ENCODE results near the gene IER5. TPM values are rescaled to one million over a fixed set of nuclear protein-coding genes. Genes with fewer than 3 reads are reported as not detected.

The IER5 gene
- total RNA-seq, 1 experiment from 2014 or later, result 18.2 TPM

DNA sequence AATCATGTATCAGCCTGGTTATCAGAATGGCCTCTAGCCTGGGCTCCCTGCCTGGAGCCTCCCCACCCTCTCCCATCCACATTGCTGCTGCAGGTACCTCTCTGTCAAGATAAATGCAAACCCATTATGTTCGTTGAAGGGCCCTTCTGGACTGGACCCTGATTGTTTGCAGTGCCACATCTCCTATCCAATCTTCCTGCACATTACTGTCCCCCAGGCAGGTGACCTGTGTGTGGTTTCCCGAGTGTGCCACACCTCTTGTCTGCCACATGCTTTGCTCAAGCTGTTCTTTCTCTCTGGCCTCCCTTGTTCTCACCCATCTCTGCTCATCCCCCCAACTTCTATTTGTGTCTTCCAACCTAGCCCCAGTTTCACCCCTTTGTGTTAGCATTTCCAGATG lies 32.4 kb downstream of the IER5 start (continued):
- TF ChIP-seq HMGA2 (CRISPR knock-in tag; IDR thresholded peaks at IDR 0.05) (no peak), ELF4 (CRISPR knock-in tag; IDR thresholded peaks at IDR 0.05; ENCODE audit: low read depth) (no peak), TEAD1 (CRISPR knock-in tag; IDR thresholded peaks at IDR 0.05) (no peak), FOXP1 (CRISPR knock-in tag; IDR thresholded peaks at IDR 0.05; ENCODE audit: borderline replicate concordance) (no peak), KAT7 (CRISPR knock-in tag; IDR thresholded peaks at IDR 0.05; ENCODE audit: borderline replicate concordance) (no peak)
- TF ChIP-seq, protein P1, sequence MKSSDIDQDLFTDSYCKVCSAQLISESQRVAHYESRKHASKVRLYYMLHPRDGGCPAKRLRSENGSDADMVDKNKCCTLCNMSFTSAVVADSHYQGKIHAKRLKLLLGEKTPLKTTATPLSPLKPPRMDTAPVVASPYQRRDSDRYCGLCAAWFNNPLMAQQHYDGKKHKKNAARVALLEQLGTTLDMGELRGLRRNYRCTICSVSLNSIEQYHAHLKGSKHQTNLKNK (CRISPR knock-in tag; IDR thresholded peaks at IDR 0.05), result no peak
- TF ChIP-seq, protein P2, sequence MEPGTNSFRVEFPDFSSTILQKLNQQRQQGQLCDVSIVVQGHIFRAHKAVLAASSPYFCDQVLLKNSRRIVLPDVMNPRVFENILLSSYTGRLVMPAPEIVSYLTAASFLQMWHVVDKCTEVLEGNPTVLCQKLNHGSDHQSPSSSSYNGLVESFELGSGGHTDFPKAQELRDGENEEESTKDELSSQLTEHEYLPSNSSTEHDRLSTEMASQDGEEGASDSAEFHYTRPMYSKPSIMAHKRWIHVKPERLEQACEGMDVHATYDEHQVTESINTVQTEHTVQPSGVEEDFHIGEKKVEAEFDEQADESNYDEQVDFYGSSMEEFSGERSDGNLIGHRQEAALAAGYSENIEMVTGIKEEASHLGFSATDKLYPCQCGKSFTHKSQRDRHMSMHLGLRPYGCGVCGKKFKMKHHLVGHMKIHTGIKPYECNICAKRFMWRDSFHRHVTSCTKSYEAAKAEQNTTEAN (CRISPR knock-in tag; IDR thresholded peaks at IDR 0.05), result no peak

DNA sequence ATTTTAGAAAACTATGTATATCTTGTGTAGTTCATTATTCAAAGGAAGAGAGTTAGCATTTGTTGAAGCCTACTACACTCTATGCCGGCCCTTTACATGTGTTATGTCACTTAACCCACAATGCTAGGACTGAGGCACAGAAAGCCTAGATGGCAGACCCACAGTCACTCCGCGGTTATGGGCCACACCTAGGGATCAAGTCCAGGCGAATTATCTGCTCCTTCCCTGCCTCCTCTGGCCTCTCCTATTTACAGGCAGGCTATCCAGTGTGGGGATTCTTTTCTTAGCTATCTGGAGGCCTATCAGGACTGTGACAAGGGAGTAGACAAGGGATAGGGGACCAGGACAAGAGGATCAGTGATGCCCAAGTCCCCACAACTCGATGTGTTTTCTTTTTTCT lies 33.0 kb downstream of the IER5 start:
- H3K27me3 Mint-ChIP-seq (ENCODE audit: low read depth), result no peaks in the 10 kb centered on the region
- ATAC-seq (no peak), DNase-seq (ENCODE audit: low spot score) (no peak)
- H3K36me3 Mint-ChIP-seq, result no peaks in the 10 kb centered on the region
- no peak overlapping the region for H3K4me3 Mint-ChIP-seq
- POLR2A ChIA-PET, result no interaction called here
- no peak overlapping the region for H3K27ac Mint-ChIP-seq
- no peaks in the 10 kb centered on the region for H3K9me3 Mint-ChIP-seq
- CTCF ChIA-PET, result no interaction called here
- TF ChIP-seq GTF2I (CRISPR knock-in tag; conservative IDR thresholded peaks at IDR 0.05), result no peak
- TF ChIP-seq, protein P3, sequence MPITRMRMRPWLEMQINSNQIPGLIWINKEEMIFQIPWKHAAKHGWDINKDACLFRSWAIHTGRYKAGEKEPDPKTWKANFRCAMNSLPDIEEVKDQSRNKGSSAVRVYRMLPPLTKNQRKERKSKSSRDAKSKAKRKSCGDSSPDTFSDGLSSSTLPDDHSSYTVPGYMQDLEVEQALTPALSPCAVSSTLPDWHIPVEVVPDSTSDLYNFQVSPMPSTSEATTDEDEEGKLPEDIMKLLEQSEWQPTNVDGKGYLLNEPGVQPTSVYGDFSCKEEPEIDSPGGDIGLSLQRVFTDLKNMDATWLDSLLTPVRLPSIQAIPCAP (CRISPR knock-in tag; IDR thresholded peaks at IDR 0.05), result no peak
- TF ChIP-seq ZNF138 (CRISPR knock-in tag; conservative IDR thresholded peaks at IDR 0.05), result no peak
- TF ChIP-seq, protein P4, sequence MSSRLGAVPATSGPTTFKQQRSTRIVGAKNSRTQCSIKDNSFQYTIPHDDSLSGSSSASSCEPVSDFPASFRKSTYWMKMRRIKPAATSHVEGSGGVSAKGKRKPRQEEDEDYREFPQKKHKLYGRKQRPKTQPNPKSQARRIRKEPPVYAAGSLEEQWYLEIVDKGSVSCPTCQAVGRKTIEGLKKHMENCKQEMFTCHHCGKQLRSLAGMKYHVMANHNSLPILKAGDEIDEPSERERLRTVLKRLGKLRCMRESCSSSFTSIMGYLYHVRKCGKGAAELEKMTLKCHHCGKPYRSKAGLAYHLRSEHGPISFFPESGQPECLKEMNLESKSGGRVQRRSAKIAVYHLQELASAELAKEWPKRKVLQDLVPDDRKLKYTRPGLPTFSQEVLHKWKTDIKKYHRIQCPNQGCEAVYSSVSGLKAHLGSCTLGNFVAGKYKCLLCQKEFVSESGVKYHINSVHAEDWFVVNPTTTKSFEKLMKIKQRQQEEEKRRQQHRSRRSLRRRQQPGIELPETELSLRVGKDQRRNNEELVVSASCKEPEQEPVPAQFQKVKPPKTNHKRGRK (CRISPR knock-in tag; IDR thresholded peaks at IDR 0.05; ENCODE audit: borderline replicate concordance), result no peak
- TF ChIP-seq, protein P5, sequence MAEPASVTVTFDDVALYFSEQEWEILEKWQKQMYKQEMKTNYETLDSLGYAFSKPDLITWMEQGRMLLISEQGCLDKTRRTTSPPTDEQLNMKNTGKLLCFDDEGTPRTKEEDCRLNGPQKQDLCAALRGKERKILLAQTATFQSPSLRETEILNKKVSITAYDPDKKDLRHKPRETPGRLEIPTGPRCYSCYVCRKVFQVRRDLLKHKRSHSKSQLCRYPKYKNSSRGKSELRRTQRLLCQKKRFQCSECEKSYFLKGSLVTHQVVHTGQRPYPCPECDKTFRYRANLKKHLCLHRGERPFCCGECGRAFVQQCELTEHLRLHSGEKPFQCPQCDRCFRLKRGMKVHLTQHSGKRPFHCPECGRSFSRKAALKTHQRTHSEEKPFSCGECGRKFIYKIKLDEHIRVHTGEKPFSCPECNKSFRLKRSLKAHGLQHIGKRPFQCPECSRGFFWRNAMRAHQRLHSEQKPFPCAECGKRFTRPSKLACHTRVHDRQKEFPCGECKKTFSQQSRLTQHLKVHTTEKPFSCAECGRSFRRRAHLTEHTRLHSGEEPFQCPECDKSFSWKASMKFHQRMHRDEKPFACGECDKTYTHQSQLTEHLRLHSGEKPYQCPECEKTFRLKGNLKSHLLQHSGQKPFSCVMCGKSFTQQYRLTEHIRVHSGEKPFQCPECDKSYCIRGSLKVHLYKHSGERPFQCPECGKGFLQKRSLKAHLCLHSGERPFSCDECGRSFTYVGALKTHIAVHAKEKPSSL (CRISPR knock-in tag; conservative IDR thresholded peaks at IDR 0.05), result no peak
- no peak for TF ChIP-seq SMAD3 (CRISPR knock-in tag; IDR thresholded peaks at IDR 0.05; ENCODE audit: borderline replicate concordance)
- TF ChIP-seq RELA (CRISPR knock-in tag; IDR thresholded peaks at IDR 0.05; ENCODE audit: borderline replicate concordance), result no peak
- TF ChIP-seq GRHL2 (CRISPR knock-in tag; IDR thresholded peaks at IDR 0.05; ENCODE audit: insufficient replicate concordance, severe bottlenecking), result no peak
- no peak for TF ChIP-seq ZNF396 (CRISPR knock-in tag; IDR thresholded peaks at IDR 0.05; ENCODE audit: borderline replicate concordance)
- no peak for TF ChIP-seq ZNF232 (CRISPR knock-in tag; IDR thresholded peaks at IDR 0.05)
- TF ChIP-seq ATF1 (CRISPR knock-in tag; IDR thresholded peaks at IDR 0.05), result no peak
- no peak for TF ChIP-seq MYBL2 (CRISPR knock-in tag; IDR thresholded peaks at IDR 0.05)
- no peak for TF ChIP-seq SP1 (CRISPR knock-in tag; conservative IDR thresholded peaks at IDR 0.05)
- TF ChIP-seq ETV6 (CRISPR knock-in tag; IDR thresholded peaks at IDR 0.05), result no peak
- TF ChIP-seq CBFB (CRISPR knock-in tag; IDR thresholded peaks at IDR 0.05; ENCODE audit: low read depth), result no peak
- TF ChIP-seq, protein P6, sequence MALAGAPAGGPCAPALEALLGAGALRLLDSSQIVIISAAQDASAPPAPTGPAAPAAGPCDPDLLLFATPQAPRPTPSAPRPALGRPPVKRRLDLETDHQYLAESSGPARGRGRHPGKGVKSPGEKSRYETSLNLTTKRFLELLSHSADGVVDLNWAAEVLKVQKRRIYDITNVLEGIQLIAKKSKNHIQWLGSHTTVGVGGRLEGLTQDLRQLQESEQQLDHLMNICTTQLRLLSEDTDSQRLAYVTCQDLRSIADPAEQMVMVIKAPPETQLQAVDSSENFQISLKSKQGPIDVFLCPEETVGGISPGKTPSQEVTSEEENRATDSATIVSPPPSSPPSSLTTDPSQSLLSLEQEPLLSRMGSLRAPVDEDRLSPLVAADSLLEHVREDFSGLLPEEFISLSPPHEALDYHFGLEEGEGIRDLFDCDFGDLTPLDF (CRISPR knock-in tag; IDR thresholded peaks at IDR 0.05), result no peak
- peaks cover 20% of the 10 kb centered on the region for H3K4me1 Mint-ChIP-seq
